Tibial nerve (tissue), 4 donors: Measurements from ENCODE around the gene KIF12. TPM values are rescaled to one million over a fixed set of nuclear protein-coding genes. Genes with fewer than 3 reads are reported as not detected.

Experiments
- DNase-seq, 2 donors: peaks; one replicate each; pipeline ENCODE4 v3.0.0-alpha.2; 2019; ENCODE audit warnings: low spot score in 2 of 2
- H3K27ac ChIP-seq, 4 donors: fragments of 200-600 bp; sonication (generic) in 3 of 4; one replicate each; pipeline ENCODE4 v1.5.1; 2017 to 2019; ENCODE audit warnings: mild to moderate bottlenecking in 1 of 4
- H3K27me3 ChIP-seq, 2 donors: fragments of 200-600 bp; sonication (generic) in 1 of 2; one replicate each; pipeline versions ENCODE4 v1.5.1 to v1.6.0; 2017 to 2019
- H3K36me3 ChIP-seq, 3 donors: fragments of 200-600 bp; sonication (generic); one replicate each; pipeline ENCODE4 v1.5.1; 2018 to 2019
- H3K4me1 ChIP-seq, 4 donors: fragments of 200-600 bp; sonication (generic) in 3 of 4; one replicate each; pipeline ENCODE4 v1.5.1; 2017 to 2019
- H3K4me3 ChIP-seq, 4 donors: fragments of 200-600 bp; sonication (generic) in 3 of 4; one replicate each; pipeline ENCODE4 v1.5.1; 2017 to 2019; ENCODE audit warnings: mild to moderate bottlenecking in 1 of 4, moderate library complexity in 1 of 4
- H3K9me3 ChIP-seq, 4 donors: fragments of 200-600 bp; sonication (generic) in 3 of 4; one replicate each; pipeline ENCODE4 v1.5.1; 2017 to 2019
- EP300 ChIP-seq, 2 donors: sonication (generic); formaldehyde crosslinking; IDR thresholded peaks; one replicate each; pipeline ENCODE4 v1.6.1; 2017; ENCODE audit warnings: antibody characterized with exemption in 2 of 2, mild to moderate bottlenecking in 1 of 2
- POLR2A ChIP-seq, 2 donors: fragments of 450-650 bp; IDR thresholded peaks; one replicate each; pipeline ENCODE4 v1.6.1; 2017; ENCODE audit warnings: antibody characterized with exemption in 2 of 2, mild to moderate bottlenecking in 2 of 2, moderate library complexity in 2 of 2
- WGBS, 2 donors: methylation state at CpG; one replicate each; pipeline ENCODE4 v1.1.5; 2018; 5-methylcytosine and 5-hydroxymethylcytosine counted together
- total RNA-seq, 4 donors: library from RNA; depleted of rRNA; stranded (reverse); fragments of >200 nt; gene quantifications; one replicate each; pipeline ENCODE4 v1.1.0, GENCODE V29; 2016
- TF ChIP-seq, protein P1 (sequence below), 5 experiments: fragments of 200-600 bp in 3 of 5; fragments of 450-650 bp in 2 of 5; sonication (generic) in 3 of 5; IDR thresholded peaks; one replicate each; pipeline ENCODE4 v1.5.1; 2016 to 2019; ENCODE audit warnings: antibody characterized with exemption in 5 of 5, mild to moderate bottlenecking in 3 of 5, moderate library complexity in 2 of 5

KIF12 gene
- total RNA-seq, 4 donors from 2014 or later, result not detected

DNA sequence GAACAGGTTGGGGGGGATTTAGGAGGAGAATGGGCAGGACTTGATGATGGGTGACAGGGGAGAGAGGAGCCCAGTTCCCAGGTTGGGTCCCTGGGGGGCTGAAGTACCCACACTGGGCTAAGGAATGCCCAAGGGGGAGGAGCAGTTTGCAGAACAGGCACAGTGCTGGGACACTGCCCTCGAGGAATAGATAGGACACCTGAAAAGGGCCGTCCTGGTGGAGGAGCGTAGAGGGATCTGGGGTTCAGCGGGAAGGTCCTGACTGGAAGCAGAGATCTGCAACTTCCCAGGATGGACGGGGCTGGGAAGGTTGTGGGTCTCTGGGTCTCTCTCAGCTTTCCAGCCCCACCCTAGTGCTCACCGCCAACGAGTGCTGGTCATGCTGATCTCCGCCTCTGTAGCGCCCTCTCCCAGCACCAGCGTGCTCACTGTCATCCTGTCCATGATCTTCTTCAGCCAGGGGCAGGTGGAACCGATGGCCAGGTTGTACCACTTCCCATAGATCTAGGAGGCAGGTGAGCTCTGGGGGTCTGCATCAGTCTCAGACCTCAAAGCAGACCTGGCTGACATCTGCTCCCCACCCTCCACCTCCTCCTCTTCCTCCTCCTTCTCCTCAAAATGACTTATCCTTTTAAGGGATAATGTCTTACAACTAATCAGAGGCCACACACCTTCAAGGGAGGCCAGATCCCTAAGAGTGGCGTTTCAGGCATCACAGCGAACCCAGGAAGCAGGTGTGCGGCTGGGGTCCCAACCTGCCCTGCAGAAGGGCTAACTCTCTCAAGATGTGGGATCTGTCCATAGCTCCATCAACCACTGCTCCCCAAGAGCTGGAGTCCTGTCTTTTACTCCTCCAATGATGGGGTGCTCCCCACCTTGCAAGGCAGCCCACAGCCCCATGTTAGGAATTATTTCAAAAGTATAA lies 22.6 kb downstream of the KIF12 start:
- H3K4me1 ChIP-seq, result peaks cover 0 to 4% (median 0%) of the 10 kb centered on the region in 4 donors
- H3K27ac ChIP-seq, result no peak overlapping the region
- 71 to 80% methylated on average over 14 of the region's 14 CpGs for WGBS, 2 donors
- no peaks in the 10 kb centered on the region for H3K9me3 ChIP-seq
- no peak overlapping the region for H3K4me3 ChIP-seq
- DNase-seq, result no peak
- TF ChIP-seq, protein P1, sequence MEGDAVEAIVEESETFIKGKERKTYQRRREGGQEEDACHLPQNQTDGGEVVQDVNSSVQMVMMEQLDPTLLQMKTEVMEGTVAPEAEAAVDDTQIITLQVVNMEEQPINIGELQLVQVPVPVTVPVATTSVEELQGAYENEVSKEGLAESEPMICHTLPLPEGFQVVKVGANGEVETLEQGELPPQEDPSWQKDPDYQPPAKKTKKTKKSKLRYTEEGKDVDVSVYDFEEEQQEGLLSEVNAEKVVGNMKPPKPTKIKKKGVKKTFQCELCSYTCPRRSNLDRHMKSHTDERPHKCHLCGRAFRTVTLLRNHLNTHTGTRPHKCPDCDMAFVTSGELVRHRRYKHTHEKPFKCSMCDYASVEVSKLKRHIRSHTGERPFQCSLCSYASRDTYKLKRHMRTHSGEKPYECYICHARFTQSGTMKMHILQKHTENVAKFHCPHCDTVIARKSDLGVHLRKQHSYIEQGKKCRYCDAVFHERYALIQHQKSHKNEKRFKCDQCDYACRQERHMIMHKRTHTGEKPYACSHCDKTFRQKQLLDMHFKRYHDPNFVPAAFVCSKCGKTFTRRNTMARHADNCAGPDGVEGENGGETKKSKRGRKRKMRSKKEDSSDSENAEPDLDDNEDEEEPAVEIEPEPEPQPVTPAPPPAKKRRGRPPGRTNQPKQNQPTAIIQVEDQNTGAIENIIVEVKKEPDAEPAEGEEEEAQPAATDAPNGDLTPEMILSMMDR (IDR thresholded peaks at IDR 0.05), result no peak
- TF ChIP-seq EP300 (IDR thresholded peaks at IDR 0.05) (no peak), POLR2A (IDR thresholded peaks at IDR 0.05) (no peak)
- peaks cover 0 to 21% of the 10 kb centered on the region in 2 donors for H3K27me3 ChIP-seq
- no peaks in the 10 kb centered on the region for H3K36me3 ChIP-seq

DNA sequence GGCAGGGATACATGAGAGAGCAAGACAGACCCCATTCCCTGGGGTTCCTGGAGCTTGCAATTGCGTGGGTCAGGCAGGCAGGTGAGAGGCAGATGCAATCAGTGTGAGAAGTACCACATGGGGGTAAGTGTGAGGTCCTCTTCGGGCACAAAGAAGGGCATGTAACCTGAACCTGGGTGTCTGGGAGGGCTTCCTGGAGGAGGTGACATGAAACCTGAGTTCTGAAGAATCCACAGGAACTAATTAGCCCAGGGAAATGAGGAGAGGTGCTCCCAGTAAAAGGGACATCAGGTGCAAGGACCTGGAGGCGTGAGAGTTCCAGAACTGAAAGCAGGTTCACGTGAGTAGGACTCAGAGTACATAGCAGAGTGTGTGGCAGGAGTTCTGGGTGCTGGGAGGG lies 23.5 kb downstream of the KIF12 start:
- WGBS, 2 donors, result 83 to 88% methylated on average over 4 of the region's 4 CpGs
- no peak overlapping the region for H3K27ac ChIP-seq
- TF ChIP-seq EP300 (IDR thresholded peaks at IDR 0.05) (no peak), POLR2A (IDR thresholded peaks at IDR 0.05) (no peak)
- TF ChIP-seq, protein P1 (IDR thresholded peaks at IDR 0.05), result no peak
- no peak for DNase-seq
- peaks cover 0 to 21% of the 10 kb centered on the region in 2 donors for H3K27me3 ChIP-seq
- no peaks in the 10 kb centered on the region for H3K9me3 ChIP-seq
- H3K36me3 ChIP-seq, result no peaks in the 10 kb centered on the region
- peaks cover 0 to 4% (median 0%) of the 10 kb centered on the region in 4 donors for H3K4me1 ChIP-seq
- no peak overlapping the region for H3K4me3 ChIP-seq

DNA sequence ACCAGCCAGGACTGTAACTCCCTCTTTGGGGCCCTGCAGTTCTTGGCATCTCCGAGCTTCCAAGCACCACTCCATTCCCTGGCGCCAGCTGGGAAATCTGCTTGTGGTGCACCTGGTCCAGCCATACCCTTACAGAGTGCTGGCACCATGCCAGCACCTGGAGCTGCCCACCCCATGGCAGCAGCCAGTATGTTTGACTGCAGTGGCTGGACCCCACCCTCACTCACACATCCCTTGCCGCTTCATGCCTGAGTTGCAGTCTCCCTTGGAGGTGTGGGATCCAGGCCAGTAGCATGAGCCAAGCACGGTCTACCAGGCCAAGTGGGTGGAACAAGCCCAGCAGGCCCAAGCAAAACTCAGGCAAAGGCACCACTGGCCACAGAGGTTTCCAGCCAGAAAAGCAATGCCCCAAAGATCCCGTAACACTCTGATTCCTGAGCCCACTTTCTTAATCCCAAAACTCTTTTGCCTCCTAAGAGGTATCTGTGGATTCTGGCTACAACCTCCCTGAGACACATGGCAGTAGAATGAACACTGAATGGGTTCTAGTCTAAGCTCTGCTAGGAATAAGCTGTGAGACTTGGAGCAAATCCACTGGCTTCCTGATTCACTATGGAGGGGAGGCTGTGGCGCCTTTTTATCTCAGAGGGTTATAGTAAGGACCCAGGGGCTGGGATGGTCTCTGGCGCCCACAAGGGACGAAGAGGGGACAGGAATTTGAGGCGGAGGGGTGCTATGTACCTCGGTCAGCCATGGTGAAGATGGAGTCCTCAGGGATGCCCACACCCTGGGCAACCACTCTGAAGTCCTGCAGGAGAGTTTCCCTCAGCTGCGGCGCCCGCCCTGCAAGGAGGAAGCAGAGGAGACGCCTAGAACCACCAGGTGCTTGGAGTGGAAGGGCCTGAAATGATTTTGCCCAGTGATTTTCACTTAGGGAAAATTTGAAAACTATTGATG lies 26.6 kb downstream of the KIF12 start:
- TF ChIP-seq, protein P1 (IDR thresholded peaks at IDR 0.05), result no peak
- no peak for TF ChIP-seq POLR2A (IDR thresholded peaks at IDR 0.05)
- TF ChIP-seq EP300 (IDR thresholded peaks at IDR 0.05), result no peak
- Histone ChIP-seq H3K27ac (no peak overlapping the region), H3K27me3 (peaks cover 0 to 14% of the 10 kb centered on the region in 2 donors), H3K4me3 (no peak overlapping the region), H3K9me3 (no peaks in the 10 kb centered on the region), H3K4me1 (peaks cover 0 to 4% (median 0%) of the 10 kb centered on the region in 4 donors), H3K36me3 (no peaks in the 10 kb centered on the region)
- WGBS, 2 donors, result 66 to 69% methylated on average over 12 to 14 of the region's 14 CpGs
- DNase-seq, result peak in 1 of 2 donors; percentile 40

DNA sequence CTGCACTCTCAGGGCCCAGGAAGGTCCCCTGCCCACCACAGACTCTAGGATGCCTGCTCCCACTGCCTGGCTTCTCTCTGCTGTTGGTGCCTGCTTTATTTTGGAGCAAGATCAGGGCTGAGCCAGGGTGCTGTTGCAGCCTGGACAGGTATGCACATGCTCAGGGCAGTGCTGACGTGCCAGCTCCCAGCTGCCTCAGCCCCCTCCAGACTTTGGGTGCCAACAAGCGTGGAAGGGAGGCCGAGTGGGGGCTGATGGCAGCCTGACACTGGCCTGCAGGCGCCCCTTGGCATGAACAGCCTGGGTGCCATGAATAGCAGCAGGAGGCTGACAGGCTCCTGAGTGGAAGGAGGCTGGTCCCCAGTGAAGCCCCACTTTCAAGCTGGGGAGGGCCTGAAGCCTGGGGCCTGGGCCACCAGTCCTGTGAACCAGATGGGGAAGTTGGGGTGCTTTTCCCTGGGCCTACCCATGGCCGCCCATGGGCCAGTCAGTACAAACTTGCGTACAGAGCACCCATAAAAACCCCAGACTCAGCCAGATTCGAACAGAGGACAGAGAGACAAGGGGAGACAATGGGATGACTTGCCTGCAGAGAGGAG lies 27.8 kb downstream of the KIF12 start:
- 92 to 93% methylated on average over 3 to 7 of the region's 7 CpGs for WGBS, 2 donors
- peaks cover 0 to 4% (median 0%) of the 10 kb centered on the region in 4 donors for H3K4me1 ChIP-seq
- TF ChIP-seq EP300 (IDR thresholded peaks at IDR 0.05), result no peak
- TF ChIP-seq POLR2A (IDR thresholded peaks at IDR 0.05), result no peak
- TF ChIP-seq, protein P1 (IDR thresholded peaks at IDR 0.05), result no peak
- H3K36me3 ChIP-seq, result no peaks in the 10 kb centered on the region
- H3K4me3 ChIP-seq, result no peak overlapping the region
- DNase-seq, result no peak
- no peak overlapping the region for H3K27ac ChIP-seq
- H3K27me3 ChIP-seq, result peaks cover 0 to 6% of the 10 kb centered on the region in 2 donors
- peaks cover 0 to 4% (median 0%) of the 10 kb centered on the region in 4 donors for H3K9me3 ChIP-seq
